HG03439 (cell line): ENCODE results near the gene MUC5AC.
"Not testable (repeated sequence)": the region's sequence is repeated elsewhere in the genome, so short reads cannot be mapped to it uniquely, and the experiment has no call there.

ENCODE experiments used
- ATAC-seq: cut with Tn5 transposase; IDR thresholded peaks from one replicate; pipeline ENCODE4 v1.9.1; 2021; ENCODE audit warnings: mild to moderate bottlenecking, moderate library complexity; ENCODE audit not compliant: unreplicated experiment

The MUC5AC gene

GRCh38 chr11:1174441-1175370 is 17.0 kb downstream of the MUC5AC start:
- no peak for ATAC-seq

GRCh38 chr11:1175461-1176223 is 17.9 kb downstream of the MUC5AC start:
- no peak for ATAC-seq

GRCh38 chr11:1176224-1177019 is 18.7 kb downstream of the MUC5AC start:
- no peak for ATAC-seq

- no peak for ATAC-seq
Observed at GRCh38 chr11:1177020-1177770, 19.4 kb downstream of the MUC5AC start.

- no peak for ATAC-seq
Observed at GRCh38 chr11:1177771-1178090, 20.0 kb downstream of the MUC5AC start.

GRCh38 chr11:1178201-1178885 is 20.6 kb downstream of the MUC5AC start:
- no peak for ATAC-seq

- ATAC-seq: no peak
Observed at GRCh38 chr11:1178906-1179305, 21.2 kb downstream of the MUC5AC start.

GRCh38 chr11:1179641-1180040 is 21.9 kb downstream of the MUC5AC start:
- ATAC-seq: no peak

GRCh38 chr11:1180171-1180570 is 22.4 kb downstream of the MUC5AC start:
- ATAC-seq: no peak

GRCh38 chr11:1180947-1181391 is 23.2 kb downstream of the MUC5AC start:
- no peak for ATAC-seq

GRCh38 chr11:1181420-1181819 is 23.7 kb downstream of the MUC5AC start:
- no peak for ATAC-seq

- no peak for ATAC-seq
Observed at GRCh38 chr11:1181853-1182535, 24.2 kb downstream of the MUC5AC start.

- ATAC-seq: not testable (repeated sequence)
Observed at GRCh38 chr11:1184139-1184538, 26.4 kb downstream of the MUC5AC start.

GRCh38 chr11:1188451-1189130 is 30.8 kb downstream of the MUC5AC start:
- ATAC-seq: not testable (repeated sequence)

- not testable (repeated sequence) for ATAC-seq
Observed at GRCh38 chr11:1189816-1190215, 32.1 kb downstream of the MUC5AC start.

- ATAC-seq: not testable (repeated sequence)
Observed at GRCh38 chr11:1191786-1192470, 34.2 kb downstream of the MUC5AC start.

GRCh38 chr11:1192741-1193325 is 35.1 kb downstream of the MUC5AC start:
- no peak for ATAC-seq
